ENCODE results near the gene C20orf204.

DNA sequence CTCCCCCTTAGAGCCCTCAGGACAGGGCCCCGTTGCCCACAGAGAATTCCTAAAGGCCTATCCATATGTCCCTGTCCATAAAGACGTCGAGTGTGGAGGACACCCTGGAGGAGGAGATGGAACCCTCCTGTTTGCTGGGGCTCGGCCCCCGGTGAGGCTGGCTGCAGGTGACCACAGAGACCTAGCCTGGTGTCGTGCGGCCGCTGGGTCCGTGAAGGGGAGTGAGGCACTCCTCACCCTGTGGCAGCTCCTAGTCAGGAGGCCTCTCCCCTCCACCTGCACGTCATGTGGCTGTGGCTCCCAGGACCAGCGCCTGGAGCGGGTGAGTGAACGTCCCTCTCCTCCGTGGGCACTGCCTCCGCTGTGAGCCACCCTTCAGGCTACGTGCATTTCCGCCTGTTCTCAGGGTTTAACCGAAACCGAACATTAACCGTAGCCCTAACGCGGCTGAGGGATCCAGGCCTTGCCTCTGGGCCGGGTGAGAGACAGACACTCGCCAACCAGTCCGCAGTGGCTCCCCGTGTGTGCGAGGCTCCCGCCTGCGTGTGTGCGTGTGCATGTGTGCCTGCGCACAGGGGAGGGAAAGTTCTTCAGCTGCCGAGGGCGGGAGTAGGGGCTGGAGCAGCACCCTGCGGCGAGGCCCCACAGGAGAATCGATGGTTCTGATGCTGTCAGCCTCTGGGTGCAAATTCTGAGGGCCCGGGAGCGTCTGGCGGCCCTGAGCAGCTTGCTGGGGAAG lies 21.1 kb downstream of the C20orf204 start:
- no peak for TF ChIP-seq YY1 (IDR thresholded peaks at IDR 0.05; ENCODE audit: insufficient read depth, insufficient read length)
- no peak for TF ChIP-seq ZNF274 (IDR thresholded peaks at IDR 0.05; ENCODE audit: low read depth, low read length)
- TF ChIP-seq SUZ12 (IDR thresholded peaks at IDR 0.05; ENCODE audit: extremely low read depth, insufficient read depth, insufficient read length): no peak

Measured in NT2/D1 (cell line).